H1 (cell line): ENCODE measurements around the gene RPP14. TPM values are rescaled to one million over a fixed set of nuclear protein-coding genes. Genes with fewer than 3 reads are reported as not detected.

Experiments
- CTCF ChIA-PET: fragments of 300-600 bp; sonication (Branson Sonifier 250); formaldehyde crosslinking; loops from one replicate; lab custom pipeline; 2021; ENCODE audit not compliant: partially characterized antibody; lab: Charles Lee
- POLR2A ChIA-PET: fragments of 300-600 bp; sonication (Branson Sonifier 250); formaldehyde crosslinking; loops from one replicate; lab custom pipeline; 2021; ENCODE audit warnings: inconsistent platforms; ENCODE audit not compliant: partially characterized antibody; lab: Charles Lee
- DNase-seq, 2 experiments: peaks; one replicate each; pipeline versions ENCODE4 v3.0.0 to v3.0.0-alpha.2; 2010 to 2022; ENCODE audit warnings: low spot score in 2 of 2, low read depth in 1 of 2, mixed read lengths in 1 of 2
- FAIRE-seq: peaks from 2 replicates; lab custom pipeline; 2011; peaks lifted over from hg19 to GRCh38; lab: Jason Lieb, UNC
- H2AFZ ChIP-seq: 2 replicates; pipeline ENCODE4 v1.8.1; 2012; ENCODE audit warnings: low read length, inconsistent platforms
- H2AK5ac ChIP-seq: 2 replicates; pipeline ENCODE4 v1.6.1; 2013; ENCODE audit warnings: low read depth, low read length
- H2BK120ac ChIP-seq: replicated peaks from 2 replicates; pipeline ENCODE3; 2013; ENCODE audit warnings: low read depth, low read length, inconsistent platforms
- H2BK12ac ChIP-seq: 2 replicates; pipeline ENCODE4 v1.6.1; 2013; ENCODE audit warnings: low read depth, low read length
- H2BK15ac ChIP-seq: 2 replicates; pipeline ENCODE4 v1.6.1; 2013; ENCODE audit warnings: low read length
- H2BK20ac ChIP-seq: 2 replicates; pipeline ENCODE4 v1.6.1; 2013; ENCODE audit warnings: low read length
- H2BK5ac ChIP-seq: 2 replicates; pipeline ENCODE4 v1.6.1; 2013; ENCODE audit warnings: low read depth, low read length
- H3K14ac ChIP-seq: 2 replicates; pipeline ENCODE4 v1.6.1; 2013; ENCODE audit warnings: inconsistent platforms; ENCODE audit not compliant: insufficient read length
- H3K18ac ChIP-seq: 2 replicates; pipeline ENCODE4 v1.6.1; 2013; ENCODE audit warnings: low read length; ENCODE audit errors: extremely low read depth
- H3K23ac ChIP-seq: 2 replicates; pipeline ENCODE4 v1.6.1; 2013; ENCODE audit warnings: inconsistent platforms; ENCODE audit not compliant: insufficient read length
- H3K23me2 ChIP-seq: 2 replicates; pipeline ENCODE4 v1.6.1; 2013; ENCODE audit warnings: low read depth, low read length
- H3K27ac ChIP-seq: 2 replicates; pipeline ENCODE4 v1.6.1; 2011; ENCODE audit warnings: low read depth, low read length, inconsistent platforms
- H3K27me3 ChIP-seq, 4 experiments: replicated peaks in 1 of 4; 1 replicate in 1 of 4; 2 replicates in 3 of 4; pipeline versions ENCODE4 v1.6.1 to v1.8.1; 2011 to 2013; ENCODE audit warnings: low read length in 3 of 4, mild to moderate bottlenecking in 3 of 4, inconsistent platforms in 2 of 4, mixed read lengths in 2 of 4, moderate library complexity in 1 of 4; ENCODE audit not compliant: control insufficient read depth in 3 of 4, insufficient read depth in 3 of 4; ENCODE audit errors: extremely low read depth in 1 of 4
- H3K36me3 ChIP-seq, 4 experiments: 2 replicates each; pipeline versions ENCODE4 v1.6.1 to v1.8.1; 2011 to 2013; ENCODE audit warnings: mild to moderate bottlenecking in 4 of 4, low read length in 3 of 4, moderate library complexity in 2 of 4, control low read depth in 1 of 4, inconsistent platforms in 1 of 4; ENCODE audit not compliant: insufficient read depth in 4 of 4, control insufficient read depth in 2 of 4
- H3K4ac ChIP-seq: replicated peaks from 2 replicates; pipeline ENCODE3; 2013; ENCODE audit warnings: low read length, low read depth, mixed read lengths, inconsistent platforms; ENCODE audit not compliant: insufficient read length
- H3K4me1 ChIP-seq, 4 experiments: replicated peaks in 1 of 4; 1 replicate in 1 of 4; 2 replicates in 3 of 4; pipeline versions ENCODE4 v1.6.1 to v1.8.1; 2011 to 2013; ENCODE audit warnings: low read length in 3 of 4, inconsistent platforms in 2 of 4, mixed read lengths in 1 of 4; ENCODE audit not compliant: insufficient read depth in 4 of 4, control insufficient read depth in 3 of 4
- H3K4me2 ChIP-seq, 2 experiments: 2 replicates each; pipeline versions ENCODE4 v1.6.1 to v1.8.1; 2011 to 2013; ENCODE audit warnings: low read depth in 2 of 2, low read length in 2 of 2, control low read depth in 1 of 2, inconsistent platforms in 1 of 2, mild to moderate bottlenecking in 1 of 2; ENCODE audit not compliant: insufficient read depth in 1 of 2
- H3K4me3 ChIP-seq, 4 experiments: fragments of 200-600, 300-600 bp in 1 of 4; sonication (generic), shearing (Covaris generic), sonication (Bioruptor Twin) in 1 of 4; 2 replicates each; pipeline versions ENCODE4 v1.5.1 to v1.8.1; 2011 to 2016; ENCODE audit warnings: low read length in 4 of 4, low read depth in 3 of 4, control low read depth in 2 of 4, inconsistent platforms in 2 of 4, mild to moderate bottlenecking in 2 of 4, mixed read lengths in 1 of 4, moderate library complexity in 1 of 4; ENCODE audit not compliant: insufficient read depth in 2 of 4; ENCODE audit errors: extremely low read depth in 1 of 4
- H3K56ac ChIP-seq: replicated peaks from 2 replicates; pipeline ENCODE3; 2013; ENCODE audit warnings: low read depth, mild to moderate bottlenecking, mixed read lengths, low read length, inconsistent platforms; ENCODE audit not compliant: insufficient read length
- H3K79me1 ChIP-seq: 2 replicates; pipeline ENCODE4 v1.6.1; 2013; ENCODE audit warnings: low read depth, low read length, control low read depth
- H3K79me2 ChIP-seq, 2 experiments: 2 replicates each; pipeline versions ENCODE4 v1.6.1 to v1.8.1; 2012 to 2013; ENCODE audit warnings: low read length in 2 of 2, mild to moderate bottlenecking in 2 of 2, inconsistent platforms in 1 of 2; ENCODE audit not compliant: insufficient read depth in 2 of 2, control insufficient read depth in 1 of 2
- H3K9ac ChIP-seq, 4 experiments: replicated peaks in 1 of 4; 1 replicate in 1 of 4; 2 replicates in 3 of 4; pipeline versions ENCODE4 v1.6.1 to v1.8.1; 2011 to 2013; ENCODE audit warnings: low read depth in 3 of 4, low read length in 3 of 4, control low read depth in 2 of 4, mild to moderate bottlenecking in 2 of 4, moderate library complexity in 2 of 4, inconsistent platforms in 1 of 4; ENCODE audit errors: extremely low read depth in 1 of 4
- H3K9me3 ChIP-seq, 2 experiments: 2 replicates each; pipeline versions ENCODE4 v1.6.1 to v1.8.1; 2012 to 2013; ENCODE audit warnings: mild to moderate bottlenecking in 2 of 2, moderate library complexity in 2 of 2, control low read depth in 1 of 2, inconsistent platforms in 1 of 2, low read depth in 1 of 2, low read length in 1 of 2, mixed read lengths in 1 of 2; ENCODE audit not compliant: insufficient read depth in 2 of 2
- H4K20me1 ChIP-seq, 2 experiments: replicated peaks in 1 of 2; 2 replicates each; pipeline versions ENCODE3 to v1.8.1; 2011 to 2013; ENCODE audit warnings: inconsistent platforms in 2 of 2, low read length in 2 of 2, mild to moderate bottlenecking in 1 of 2; ENCODE audit not compliant: insufficient read depth in 2 of 2, control insufficient read depth in 1 of 2
- H4K5ac ChIP-seq: 2 replicates; pipeline ENCODE4 v1.6.1; 2013; ENCODE audit warnings: low read length, low read depth, mixed read lengths, inconsistent platforms; ENCODE audit not compliant: insufficient read length
- H4K8ac ChIP-seq: 2 replicates; pipeline ENCODE4 v1.8.0; 2013; ENCODE audit warnings: mild to moderate bottlenecking, moderate library complexity, low read length, inconsistent platforms; ENCODE audit not compliant: insufficient read depth; ENCODE audit errors: extremely low read depth
- H4K91ac ChIP-seq: replicated peaks from 2 replicates; pipeline ENCODE3; 2013; ENCODE audit warnings: low read length, mixed read lengths, inconsistent platforms; ENCODE audit not compliant: insufficient read length
- BRCA1 ChIP-seq: IDR thresholded peaks from 2 replicates; pipeline ENCODE4 v1.6.1; 2012; ENCODE audit warnings: low read depth, low read length, improper control_type of control experiment
- CTBP2 ChIP-seq: IDR thresholded peaks from 2 replicates; pipeline ENCODE4 v1.7.0; 2011; ENCODE audit warnings: borderline replicate concordance, mild to moderate bottlenecking, moderate library complexity, mixed read lengths, low read length; ENCODE audit not compliant: insufficient read depth, insufficient read length
- CTCF ChIP-seq, 3 experiments: IDR thresholded peaks; 1 replicate in 2 of 3; 2 replicates in 1 of 3; pipeline versions ENCODE4 v1.5.1 to v1.6.1; 2011; ENCODE audit warnings: low read length in 3 of 3, mild to moderate bottlenecking in 3 of 3, inconsistent platforms in 2 of 3, low read depth in 1 of 3, moderate library complexity in 1 of 3; ENCODE audit not compliant: insufficient read depth in 1 of 3; ENCODE audit errors: control extremely low read depth in 1 of 3
- HDAC6 ChIP-seq: IDR thresholded peaks from one replicate; pipeline ENCODE4 v1.7.1; 2012; ENCODE audit warnings: low read depth, mild to moderate bottlenecking, inconsistent platforms, low read length, moderate library complexity
- JUND ChIP-seq: IDR thresholded peaks from 2 replicates; pipeline ENCODE4 v1.6.1; 2011; ENCODE audit warnings: mild to moderate bottlenecking, improper control_type of control experiment, low read length
- POLR2AphosphoS5 ChIP-seq: IDR thresholded peaks from 2 replicates; pipeline ENCODE4 v1.6.1; 2011; ENCODE audit warnings: low read depth, low read length
- RAD21 ChIP-seq, 2 experiments: IDR thresholded peaks in 1 of 2; conservative IDR thresholded peaks in 1 of 2; 2 replicates each; pipeline ENCODE4 v1.6.1; 2011; ENCODE audit warnings: low read depth in 2 of 2, low read length in 2 of 2, improper control_type of control experiment in 1 of 2, inconsistent platforms in 1 of 2, mild to moderate bottlenecking in 1 of 2, moderate library complexity in 1 of 2
- SIRT6 ChIP-seq: IDR thresholded peaks from one replicate; pipeline ENCODE4 v1.7.1; 2012; ENCODE audit warnings: low read length, inconsistent platforms
- TEAD4 ChIP-seq: IDR thresholded peaks from 2 replicates; pipeline ENCODE4 v1.6.1; 2012; ENCODE audit warnings: low read depth, low read length, inconsistent platforms, mixed read lengths
- YY1 ChIP-seq: IDR thresholded peaks from 2 replicates; pipeline ENCODE4 v1.6.1; 2011; ENCODE audit warnings: low read depth, mild to moderate bottlenecking, low read length
- WGBS, 2 experiments: shearing (Covaris generic) in 1 of 2; methylation state at CpG; one replicate each; pipeline versions ENCODE4 v1.1.6 to v1.1.7; 2013 to 2015; ENCODE audit warnings: low lambda C conversion rate in 2 of 2, mixed read lengths in 2 of 2, inconsistent platforms in 1 of 2, low coverage in 1 of 2, missing lambda C conversion rate in 1 of 2; ENCODE audit not compliant: insufficient replicate concordance in 2 of 2, insufficient coverage in 1 of 2, insufficient read length in 1 of 2; ENCODE audit errors: extremely low coverage in 1 of 2, missing lambda C conversion rate in 1 of 2; 5-methylcytosine and 5-hydroxymethylcytosine counted together
- polyA plus RNA-seq, 7 experiments: library from polyadenylated mRNA; depleted of rRNA in 3 of 7; stranded (reverse) in 5 of 7; unstranded in 2 of 7; fragments of >200 nt in 5 of 7; fragments of 200-250 nt in 2 of 7; gene quantifications; 1 replicate in 5 of 7; 2 replicates in 1 of 7; 4 replicates in 1 of 7; pipeline versions ENCODE4 v1.2.1 to v1.2.3, GENCODE V29; 2011 to 2013; ENCODE audit warnings: missing spikeins in 2 of 7, mixed read lengths in 2 of 7
- total RNA-seq: library from RNA; stranded (reverse); fragmentation: NEBNext Ultra II Directional; extraction: Animal tissue kit (Norgen Biotek cat#: 25700); gene quantifications from 2 replicates; pipeline ENCODE4 v1.2.1, GENCODE V29; 2021

RPP14 gene
- total and polyA plus RNA-seq, 2 of the 8 experiments (the other 6 are each of a cell fraction or from before 2014, with no cell fraction given), result 11.7 to 23.4 TPM

- H3K27me3 ChIP-seq, result no peaks in the 10 kb centered on the region
- H3K23ac ChIP-seq, result no peak overlapping the region
- H4K20me1 ChIP-seq, result no peaks in the 10 kb centered on the region
- no peak overlapping the region for H4K5ac ChIP-seq
- DNase-seq, result no peak
- no peak overlapping the region for H3K56ac ChIP-seq
- H3K27ac ChIP-seq, result no peak overlapping the region
- H3K23me2 ChIP-seq, result no peaks in the 10 kb centered on the region; the same call in 1 of the 2 replicates
- no peaks in the 10 kb centered on the region for H3K79me2 ChIP-seq
- H3K36me3 ChIP-seq, result no peaks in the 10 kb centered on the region
- H2AK5ac ChIP-seq, result no peak overlapping the region
- H2BK120ac ChIP-seq, result no peak overlapping the region
- TF ChIP-seq YY1 (no peak), CTBP2 (no peak), POLR2AphosphoS5 (no peak), CTCF (IDR thresholded peaks at IDR 0.05; ENCODE audit: control extremely low read depth in 1 of 3, insufficient read depth in 1 of 3, low read depth in 1 of 3, low read length in 3 of 3) (no peak), HDAC6 (no peak), SIRT6 (no peak), TEAD4 (no peak), BRCA1 (no peak), JUND (no peak), RAD21 (IDR thresholded peaks at IDR 0.05 in 1 of 2, conservative IDR thresholded peaks at IDR 0.05 in 1 of 2; ENCODE audit: low read depth in 2 of 2, low read length in 2 of 2) (no peak)
- ChIA-PET POLR2A (interaction anchor here (1.0 to 1.2 kb wide), 2 partner anchors 9 to 143 kb away, joined by 3 read pairs; no protein-coding TSS in a partner anchor), CTCF (interaction anchor here (1.0 to 2.6 kb wide), 12 partner anchors 12 to 181 kb away, joined by 3 to 11 read pairs (median 4); partner anchors contain the start of gene PXK)
- no peak overlapping the region for H3K4me3 ChIP-seq
- no peak overlapping the region for H2AFZ ChIP-seq
- no peak for FAIRE-seq
- H3K9ac ChIP-seq, result no peak overlapping the region
- no peaks in the 10 kb centered on the region for H3K79me1 ChIP-seq
- no peak overlapping the region for H3K4ac ChIP-seq
- H3K4me1 ChIP-seq, result 0 out of 7 replicates have a peak, but pooled peaks cover 0 to 3% (median 2%) of the 10 kb centered on the region in 4 experiments
- H4K91ac ChIP-seq, result no peak overlapping the region
- 94% methylated on average over 2 of the region's 2 CpGs; no CpG with 5 or more reads in 1 of the 2 experiments for WGBS, 2 experiments
- no peak overlapping the region for H4K8ac ChIP-seq
- no peak overlapping the region for H2BK12ac ChIP-seq
- H2BK15ac ChIP-seq, result no peak overlapping the region
- no peak overlapping the region for H3K4me2 ChIP-seq
- H2BK20ac ChIP-seq, result no peak overlapping the region
- no peak overlapping the region for H3K18ac ChIP-seq
- no peak overlapping the region for H2BK5ac ChIP-seq
- no peaks in the 10 kb centered on the region for H3K9me3 ChIP-seq
- no peak overlapping the region for H3K14ac ChIP-seq
These were observed 44.6 kb downstream of the RPP14 start for GRCh38 chr3:58350627-58351013.
